ENCODE data around the gene ASPHD2.
"Not testable (repeated sequence)": the region's sequence is repeated elsewhere in the genome, so short reads cannot be mapped to it uniquely, and the experiment has no call there.

Gene ASPHD2, protein sequence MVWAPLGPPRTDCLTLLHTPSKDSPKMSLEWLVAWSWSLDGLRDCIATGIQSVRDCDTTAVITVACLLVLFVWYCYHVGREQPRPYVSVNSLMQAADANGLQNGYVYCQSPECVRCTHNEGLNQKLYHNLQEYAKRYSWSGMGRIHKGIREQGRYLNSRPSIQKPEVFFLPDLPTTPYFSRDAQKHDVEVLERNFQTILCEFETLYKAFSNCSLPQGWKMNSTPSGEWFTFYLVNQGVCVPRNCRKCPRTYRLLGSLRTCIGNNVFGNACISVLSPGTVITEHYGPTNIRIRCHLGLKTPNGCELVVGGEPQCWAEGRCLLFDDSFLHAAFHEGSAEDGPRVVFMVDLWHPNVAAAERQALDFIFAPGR

GRCh38 chr22:26428515-26429457 lies at the start of gene ASPHD2:
Gene ASPHD2 (plus strand): TSS chr22:26429260. CDS start chr22:26433616, 4,356 bp downstream.
- peak; percentile 44 to 59 for DNase-seq (ENCODE audit: low read depth in 2 of 2, low spot score in 1 of 2)

DNA sequence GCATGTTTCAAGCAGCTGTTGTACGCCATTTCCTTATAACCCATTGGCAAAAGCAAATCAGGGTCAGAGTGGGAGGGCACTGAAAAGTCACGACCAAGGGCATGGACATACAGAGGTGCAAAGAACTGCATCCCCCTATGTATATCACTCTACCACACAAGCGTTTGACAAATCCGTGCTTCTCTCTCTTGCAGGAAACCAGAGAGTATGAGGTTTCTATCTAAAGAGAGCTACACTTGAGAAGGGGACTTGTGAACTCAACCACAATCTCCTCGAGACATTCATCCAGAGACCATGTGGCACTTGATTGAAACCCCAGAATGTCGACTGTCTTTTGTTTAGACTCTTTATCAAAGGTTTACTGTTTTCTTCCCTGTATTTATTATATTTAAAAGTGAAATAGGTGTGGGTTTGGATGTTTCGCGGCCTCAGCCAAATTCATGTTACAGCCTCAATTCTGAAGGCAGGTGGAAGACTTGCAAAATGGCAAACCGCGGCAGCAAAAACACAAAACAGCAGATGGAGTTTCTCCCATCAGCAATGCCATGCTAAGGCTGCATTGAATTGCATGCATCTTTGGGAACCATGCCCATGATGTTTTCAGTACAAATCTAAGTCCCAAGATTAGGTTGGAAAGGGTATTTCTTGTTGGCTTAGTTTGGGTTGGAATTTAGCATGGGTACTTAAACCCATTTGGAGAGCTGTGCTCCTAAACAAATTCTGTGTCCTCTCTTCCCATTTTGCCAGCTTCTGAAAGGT lies 48.8 kb upstream of the ASPHD2 start:
- DNase-seq (ENCODE audit: low read depth in 2 of 2, low spot score in 1 of 2): no peak

DNA sequence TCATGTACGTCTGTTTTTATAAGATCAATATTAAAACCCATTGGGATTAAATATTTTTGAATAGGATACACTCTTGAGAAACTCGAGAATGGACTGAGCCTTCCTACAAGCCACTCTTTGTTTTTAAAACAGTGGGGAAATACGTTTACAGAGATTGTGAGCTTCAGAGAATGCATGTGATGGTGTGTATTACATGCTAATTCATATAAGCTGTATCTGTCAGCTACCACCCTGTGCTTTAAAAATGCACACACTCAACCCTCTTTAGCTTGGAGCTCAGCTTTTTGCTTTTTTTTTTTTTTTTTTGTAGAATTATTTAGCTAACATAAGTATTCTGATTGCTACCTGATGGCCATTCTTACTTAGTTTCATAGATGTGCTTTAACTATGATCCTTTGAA lies 46.3 kb upstream of the ASPHD2 start:
- DNase-seq (ENCODE audit: low read depth in 2 of 2, low spot score in 1 of 2): no peak

DNA sequence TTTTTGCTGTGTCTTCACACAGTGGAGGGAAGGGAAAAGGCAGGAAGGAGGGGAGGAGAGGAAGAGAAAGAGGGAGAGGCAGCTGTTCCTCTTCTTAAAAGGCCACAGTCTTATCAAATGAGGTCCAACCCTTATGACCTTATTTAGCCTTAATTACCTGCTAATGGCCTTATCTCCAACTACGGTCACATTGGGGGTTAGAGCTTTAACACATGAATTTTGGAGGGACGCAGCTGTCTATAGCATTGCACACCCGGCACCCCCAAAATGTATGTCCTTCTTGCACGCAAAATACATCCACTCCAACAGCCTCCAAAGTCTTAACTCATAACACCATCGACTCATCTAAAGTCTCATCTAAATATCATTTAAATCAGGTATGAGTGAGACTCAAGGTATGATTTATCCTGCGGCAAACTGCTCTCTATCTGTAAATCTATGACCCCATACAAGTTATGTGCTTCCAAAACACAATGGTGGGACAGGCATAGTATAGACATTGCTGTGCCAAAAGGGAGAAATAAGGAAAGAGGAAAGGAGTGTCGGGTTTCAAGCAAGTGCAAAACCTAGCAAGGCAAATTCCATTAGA lies 45.0 kb upstream of the ASPHD2 start:
- no peak for DNase-seq (ENCODE audit: low read depth in 2 of 2, low spot score in 1 of 2)

DNA sequence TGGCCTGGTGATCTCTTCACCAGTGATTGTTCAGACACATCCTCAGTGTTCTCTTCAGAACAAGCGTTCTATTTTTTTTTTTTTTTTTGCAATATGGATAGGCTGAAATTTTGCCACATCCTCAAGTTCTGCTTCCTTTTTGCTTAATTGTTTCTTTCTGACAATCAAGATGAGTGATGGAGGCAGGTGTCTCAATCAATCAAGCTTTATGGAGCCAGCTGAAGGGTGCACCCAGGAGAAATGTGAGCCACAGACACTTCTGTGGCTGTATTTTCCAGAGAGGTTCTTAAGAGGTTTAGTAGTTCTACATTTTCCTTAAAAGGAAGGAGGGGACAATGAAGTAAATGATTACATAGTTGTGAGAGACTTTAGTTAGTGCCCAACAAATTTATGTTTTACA lies 43.9 kb upstream of the ASPHD2 start:
- DNase-seq (ENCODE audit: low read depth in 2 of 2, low spot score in 1 of 2): no peak

- no peak for DNase-seq (ENCODE audit: low read depth in 2 of 2, low spot score in 1 of 2)
Measured at GRCh38 chr22:26389125-26389524, 39.9 kb upstream of the ASPHD2 start.

- no peak for DNase-seq (ENCODE audit: low read depth in 2 of 2, low spot score in 1 of 2)
Measured at GRCh38 chr22:26391091-26391490, 38.0 kb upstream of the ASPHD2 start.

- DNase-seq (ENCODE audit: low read depth in 2 of 2, low spot score in 1 of 2): no peak
Measured at GRCh38 chr22:26391623-26392022, 37.4 kb upstream of the ASPHD2 start.

DNA sequence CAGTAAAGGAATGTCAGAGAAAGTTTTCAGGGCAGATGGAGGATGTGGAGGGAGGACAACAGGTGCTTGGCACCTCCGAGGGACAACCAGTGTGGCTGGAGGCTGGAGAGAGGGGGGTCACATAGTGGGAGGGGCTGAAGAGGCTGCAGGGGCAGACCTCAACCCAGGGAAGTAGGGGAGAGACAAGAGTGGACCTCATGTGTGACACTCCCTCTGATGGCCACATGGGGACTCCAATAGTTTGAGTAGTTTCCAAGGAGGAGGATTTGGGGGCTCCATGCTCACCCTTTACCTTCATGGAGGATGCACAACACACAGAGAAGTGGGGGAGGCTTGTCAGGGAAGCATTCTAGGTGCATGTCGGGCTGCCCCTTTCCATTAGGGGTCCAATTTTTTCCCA lies 35.1 kb upstream of the ASPHD2 start:
- no peak for DNase-seq (ENCODE audit: low read depth in 2 of 2, low spot score in 1 of 2)

DNA sequence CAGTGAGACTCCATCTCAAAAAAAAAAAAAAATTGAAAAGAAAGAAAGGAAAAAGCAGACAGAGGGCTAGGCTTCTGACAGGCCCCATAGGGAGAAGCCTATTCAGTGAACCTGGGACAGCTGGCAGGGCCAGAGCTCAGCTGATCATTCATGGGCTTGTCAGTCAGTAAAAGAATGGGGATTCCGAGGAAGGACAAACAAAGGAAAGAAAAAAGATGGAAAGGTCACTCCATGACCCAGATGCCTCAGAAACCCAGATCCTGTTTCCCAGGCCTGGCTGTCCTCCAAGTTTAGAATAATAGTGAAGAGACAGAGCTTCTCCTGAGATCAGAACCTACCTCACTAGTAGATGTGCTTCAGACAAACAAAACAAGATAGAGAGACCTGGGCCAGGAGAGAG lies 34.3 kb upstream of the ASPHD2 start:
- DNase-seq (ENCODE audit: low read depth in 2 of 2, low spot score in 1 of 2): no peak

DNA sequence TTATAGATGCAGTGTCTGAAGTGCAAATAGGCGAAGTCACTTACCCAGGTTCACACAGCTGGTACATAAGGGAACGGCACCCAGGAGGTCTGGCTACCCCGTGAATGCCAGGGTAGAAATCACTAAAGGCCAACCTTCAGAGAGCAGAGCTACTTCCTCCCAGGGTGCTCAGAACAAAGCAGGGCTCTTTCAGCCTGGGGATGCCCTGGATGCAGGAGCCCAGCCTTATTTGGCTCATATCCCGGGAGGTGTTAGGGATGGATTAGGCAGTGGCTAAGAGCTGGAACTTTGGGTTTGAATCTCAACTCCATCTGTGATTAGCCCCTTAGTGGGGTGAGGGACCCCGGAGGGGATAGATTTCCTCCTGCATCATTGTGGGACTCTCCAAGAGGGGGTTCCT lies 33.1 kb upstream of the ASPHD2 start:
- DNase-seq (ENCODE audit: low read depth in 2 of 2, low spot score in 1 of 2): no peak

DNA sequence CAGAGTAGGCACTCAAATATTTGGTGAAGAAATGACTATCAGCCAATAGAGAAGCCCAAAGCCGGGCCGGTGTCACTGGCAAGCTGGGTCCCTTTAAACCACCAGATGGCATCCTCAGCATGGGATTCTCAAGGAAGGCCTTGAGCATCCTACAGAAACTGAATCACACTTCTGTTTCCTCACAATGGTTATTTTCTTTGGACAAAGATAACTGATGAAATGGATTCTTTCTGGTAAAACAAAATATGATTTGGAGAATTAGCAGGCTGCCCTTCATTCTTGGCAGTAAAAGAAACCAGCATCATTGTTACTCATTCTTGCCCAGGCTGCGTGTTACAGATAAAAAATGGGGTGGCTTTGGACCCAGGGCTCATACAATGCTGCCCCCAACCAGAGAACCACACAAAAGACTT lies 30.3 kb upstream of the ASPHD2 start:
- peak in 1 of 2 donors; percentile 29 for DNase-seq (ENCODE audit: low read depth in 2 of 2, low spot score in 1 of 2)

- DNase-seq (ENCODE audit: low read depth in 2 of 2, low spot score in 1 of 2): no peak
Measured at GRCh38 chr22:26399289-26399688, 29.8 kb upstream of the ASPHD2 start.

DNA sequence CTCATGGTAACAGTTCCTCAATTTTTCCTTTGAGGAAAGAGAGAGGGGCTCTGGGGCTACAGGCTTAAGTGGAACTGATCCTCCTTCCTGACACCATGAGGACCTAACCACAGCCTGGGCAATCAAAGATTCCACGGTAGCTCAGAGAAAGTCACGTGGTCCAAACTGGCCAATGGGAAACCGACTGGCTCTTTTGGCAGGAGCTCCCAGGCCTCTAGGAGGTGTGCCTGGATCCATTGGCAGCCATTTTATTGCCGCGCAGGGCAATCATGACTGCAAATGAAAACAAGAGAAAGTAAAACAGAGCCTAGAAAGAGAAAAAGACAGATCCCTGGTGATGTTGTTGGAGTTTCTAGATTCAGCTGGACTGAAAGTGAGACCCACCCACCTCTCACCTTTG lies 27.3 kb upstream of the ASPHD2 start:
- DNase-seq (ENCODE audit: low read depth in 2 of 2, low spot score in 1 of 2): no peak

DNA sequence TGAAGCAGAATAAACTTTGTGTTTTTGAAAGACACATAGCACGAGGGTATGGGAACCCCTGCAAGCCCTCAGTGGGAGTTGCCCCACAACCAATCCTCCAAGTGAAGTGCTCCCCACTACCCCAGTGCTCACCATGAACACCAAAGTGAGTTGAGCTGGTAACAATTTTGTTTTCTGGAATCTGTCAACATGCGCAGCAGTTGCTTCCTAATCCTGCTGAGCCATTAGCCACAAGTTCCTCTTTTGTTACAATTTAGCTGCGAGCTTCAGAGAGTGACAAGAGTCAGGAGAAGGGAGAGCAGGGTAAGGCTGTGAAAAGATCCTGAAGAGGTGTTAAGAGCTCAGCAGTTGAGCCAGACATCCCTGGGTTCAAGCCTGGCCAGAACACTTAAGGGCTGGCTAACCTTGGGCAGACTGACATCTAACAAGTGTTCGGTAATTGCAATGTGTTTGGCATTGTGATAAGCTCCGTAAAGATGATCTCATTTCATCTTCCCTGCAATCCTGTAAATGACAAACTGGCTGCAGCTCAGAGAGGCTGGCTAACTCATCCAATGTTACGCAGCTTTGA lies 24.1 kb upstream of the ASPHD2 start:
- no peak for DNase-seq (ENCODE audit: low read depth in 2 of 2, low spot score in 1 of 2)

GRCh38 chr22:26406118-26406517 lies 22.9 kb upstream of the ASPHD2 start:
- DNase-seq (ENCODE audit: low read depth in 2 of 2, low spot score in 1 of 2): no peak

GRCh38 chr22:26408562-26409220 lies 20.4 kb upstream of the ASPHD2 start:
- not testable (repeated sequence) for DNase-seq (ENCODE audit: low read depth in 2 of 2, low spot score in 1 of 2)

DNA sequence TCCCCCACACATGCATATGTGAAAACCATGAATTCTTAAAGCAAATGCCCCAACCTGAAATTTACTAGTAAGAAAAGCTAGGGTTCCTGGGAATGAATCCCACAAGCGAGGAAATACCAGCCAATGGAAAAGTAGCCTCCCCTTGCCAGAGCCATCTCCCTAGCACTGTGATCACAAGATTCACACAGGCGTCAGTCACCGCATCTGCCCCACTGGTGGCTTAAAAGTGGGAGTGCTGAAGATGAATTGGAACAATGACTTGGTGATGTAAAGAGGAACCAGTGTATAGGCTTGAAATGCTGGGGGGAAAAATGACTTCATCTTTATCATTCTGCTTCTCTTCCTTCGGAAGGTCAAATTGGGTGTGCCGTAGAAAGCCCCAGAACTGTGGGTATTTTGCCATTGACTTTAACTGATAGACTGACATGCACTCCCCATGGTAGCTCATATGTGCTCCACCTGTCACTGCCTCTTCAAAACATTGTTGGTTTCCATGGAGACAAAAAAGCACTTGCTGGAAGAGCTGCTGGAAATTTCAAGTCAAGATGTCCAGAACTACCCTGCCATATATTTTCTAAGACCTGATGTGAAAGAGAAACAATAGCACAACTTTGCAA lies 19.2 kb upstream of the ASPHD2 start:
- DNase-seq (ENCODE audit: low read depth in 2 of 2, low spot score in 1 of 2): no peak

DNA sequence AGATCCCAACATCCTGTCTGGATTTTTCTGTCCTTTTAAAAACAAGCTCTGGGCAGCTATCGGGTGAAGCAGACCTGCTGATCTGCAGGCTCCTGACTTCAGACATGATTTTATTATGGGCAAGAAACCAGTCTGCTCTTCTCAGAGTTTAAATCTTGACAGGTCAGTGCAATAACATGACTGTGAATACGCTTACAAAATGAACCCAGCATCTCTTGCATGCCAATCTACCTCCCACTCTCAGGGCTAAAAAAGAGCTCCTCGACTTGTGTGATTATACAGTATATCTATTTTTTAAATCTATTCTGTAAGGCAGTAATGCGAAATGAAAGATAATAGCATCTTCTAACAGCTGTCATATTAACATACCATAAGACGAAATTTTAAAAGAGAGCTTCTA lies 18.7 kb upstream of the ASPHD2 start:
- no peak for DNase-seq (ENCODE audit: low read depth in 2 of 2, low spot score in 1 of 2)

- DNase-seq (ENCODE audit: low read depth in 2 of 2, low spot score in 1 of 2): no peak
Measured at GRCh38 chr22:26414347-26414746, 14.7 kb upstream of the ASPHD2 start.

Data from stimulated activated CD8-positive, alpha-beta memory T cell treated with anti-CD3 and anti-CD28 coated beads, Interleukin-4, amount 100 ng/mL, for 1 hour (primary cell).